ENCODE measurements around the gene ITGA8. TPM values are rescaled to one million over a fixed set of nuclear protein-coding genes. Genes with fewer than 3 reads are reported as not detected.

Gene ITGA8
- total and polyA plus RNA-seq, 2 of the 13 experiments (the other 11 are each of a cell fraction or from before 2014, with no cell fraction given), result not detected

GRCh38 chr10:15625261-15625660, 94.5 kb downstream of the ITGA8 start:
- ChIA-PET CTCF (ENCODE audit: low intra/inter-chr PET ratio, low total read pairs) (no interaction called here), POLR2A (no interaction called here)
- H3K79me2 ChIP-seq (ENCODE audit: insufficient read depth, low read length), result no peaks in the 10 kb centered on the region
- H3K9me3 ChIP-seq (ENCODE audit: low read length), result no peaks in the 10 kb centered on the region
- H4K20me1 ChIP-seq (ENCODE audit: insufficient read depth, low read length), result no peaks in the 10 kb centered on the region
- no TSS peak for BruUV-seq (replicated peaks)
- no peak overlapping the region for H3K4me3 ChIP-seq (replicated peaks in 1 of 3; ENCODE audit: insufficient read depth in 1 of 3, low read depth in 2 of 3, low read length in 3 of 3)
- FAIRE-seq (no peak), ATAC-seq (no peak), DNase-seq (ENCODE audit: low spot score) (no peak)
- H3K36me3 ChIP-seq (replicated peaks in 1 of 2; ENCODE audit: control insufficient read depth in 1 of 2, insufficient read depth in 2 of 2, low read length in 2 of 2), result no peaks in the 10 kb centered on the region
- H3K9ac ChIP-seq (ENCODE audit: insufficient read depth, low read depth, low read length), result no peak overlapping the region
- no peak overlapping the region for H2AFZ ChIP-seq (ENCODE audit: low read length)
- 0% methylated on average over 5 of the region's 5 CpGs for WGBS (ENCODE audit: low lambda C conversion rate)
- H3K4me1 ChIP-seq (ENCODE audit: insufficient read depth, low read length), result no peaks in the 10 kb centered on the region
- intact Hi-C loops (cut with micrococcal nuclease; ENCODE audit: unreplicated experiment), result no loop called here
- H3K4me2 ChIP-seq (ENCODE audit: low read depth, low read length), result no peak overlapping the region
- in situ Hi-C loops (cut with HindIII; ENCODE audit: extremely low pct_ligation_motif_present, low pct_unique_long_range_greater_than_20kb), result no loop called here
- TF ChIP-seq CBFB (CRISPR knock-in tag; IDR thresholded peaks at IDR 0.05) (no peak), HNRNPH1 (optimal IDR thresholded peaks at IDR 0.05; ENCODE audit: low read depth, low read length) (no peak), ZNF274 (CRISPR knock-in tag; IDR thresholded peaks at IDR 0.05) (no peak), ZNF687 (CRISPR knock-in tag; IDR thresholded peaks at IDR 0.05) (no peak), ZNF577 (CRISPR knock-in tag; IDR thresholded peaks at IDR 0.05; ENCODE audit: borderline replicate concordance, low read depth) (no peak), ZNF792 (CRISPR knock-in tag; IDR thresholded peaks at IDR 0.05) (no peak), MLLT10 (CRISPR knock-in tag; IDR thresholded peaks at IDR 0.05) (no peak), ZNF678 (CRISPR knock-in tag; IDR thresholded peaks at IDR 0.05) (no peak), NFE2L1 (CRISPR knock-in tag; IDR thresholded peaks at IDR 0.05; ENCODE audit: borderline replicate concordance) (no peak), ZNF83 (CRISPR knock-in tag; IDR thresholded peaks at IDR 0.05; ENCODE audit: borderline replicate concordance) (no peak), SUZ12 (IDR thresholded peaks at IDR 0.05; ENCODE audit: low read depth, low read length) (no peak), CHD2 (IDR thresholded peaks at IDR 0.05; ENCODE audit: low read depth, low read length) (no peak), SNRNP70 (IDR thresholded peaks at IDR 0.05; ENCODE audit: low read depth, low read length) (no peak), HNRNPL (IDR thresholded peaks at IDR 0.05; ENCODE audit: low read depth, low read length) (no peak), ARNT (IDR thresholded peaks at IDR 0.05) (no peak), ZNF281 (CRISPR knock-in tag; IDR thresholded peaks at IDR 0.05; ENCODE audit: borderline replicate concordance) (no peak), MBD4 (IDR thresholded peaks at IDR 0.05; ENCODE audit: borderline replicate concordance, low read length) (no peak)
- H3K27me3 ChIP-seq (ENCODE audit: control insufficient read depth in 1 of 2, insufficient read depth in 2 of 2, low read length in 2 of 2), result no peaks in the 10 kb centered on the region; a peak in 2 of 5 replicates
- H3K27ac ChIP-seq (ENCODE audit: extremely low read length, insufficient read depth, low read length), result no peak overlapping the region

All from HepG2 (cell line).